Activated CD4-positive, alpha-beta memory T cell treated with anti-CD3 and anti-CD28 coated beads for 36 hours (primary cell): ENCODE results near the gene RSPRY1. TPM values are rescaled to one million over a fixed set of nuclear protein-coding genes. Genes with fewer than 3 reads are reported as not detected.

Experiments used
- CTCF ChIA-PET: fragments of 350-600 bp; sonication (Branson Sonifier 250); formaldehyde crosslinking; loops from one replicate; lab custom pipeline; 2021; ENCODE audit warnings: antibody characterized with exemption, inconsistent platforms; lab: Charles Lee
- POLR2A ChIA-PET: fragments of 350-600 bp; sonication (Branson Sonifier 250); formaldehyde crosslinking; loops from one replicate; lab custom pipeline; 2021; ENCODE audit warnings: antibody characterized with exemption; lab: Charles Lee
- DNase-seq: peaks from one replicate; pipeline ENCODE4 v3.0.0-alpha.2; 2020
- H3K27ac Mint-ChIP-seq: one replicate; pipeline ENCODE4 v1.8.0; 2021; ENCODE audit warnings: mixed read lengths
- H3K27me3 Mint-ChIP-seq: one replicate; pipeline ENCODE4 v1.8.0; 2021; ENCODE audit warnings: mixed read lengths
- H3K36me3 Mint-ChIP-seq: one replicate; pipeline ENCODE4 v1.8.0; 2021; ENCODE audit warnings: mixed read lengths
- H3K4me1 Mint-ChIP-seq: one replicate; pipeline ENCODE4 v1.8.0; 2021; ENCODE audit warnings: low read depth, mixed read lengths
- H3K4me3 Mint-ChIP-seq: one replicate; pipeline ENCODE4 v1.8.0; 2021; ENCODE audit warnings: mild to moderate bottlenecking, mixed read lengths
- H3K9me3 Mint-ChIP-seq: one replicate; pipeline ENCODE4 v1.8.0; 2021; ENCODE audit warnings: mixed read lengths
- intact Hi-C: fragments of 100-400 bp; cut with micrococcal nuclease; formaldehyde crosslinking; loops from one replicate; pipeline ENCODE4 v1.15.1; 2023
- total RNA-seq, 2 experiments: library from RNA; stranded (reverse); gene quantifications; one replicate each; pipeline ENCODE4 v1.2.3, GENCODE V29; 2021

RSPRY1 gene
- total RNA-seq, result 10 to 100 TPM; 31.5 to 33.3 TPM

- peak within 1 kb of the TSS; percentile 81 for H3K27ac Mint-ChIP-seq
- H3K4me1 Mint-ChIP-seq, result peaks cover 36% of the 10 kb centered on the region
- ChIA-PET POLR2A (interaction anchor here (0.6 to 1.4 kb wide), 5 partner anchors 17 to 276 kb away, joined by 3 read pairs; partner anchors contain the start of gene POLR2C), CTCF (interaction anchor here (0.6 to 0.9 kb wide), 3 partner anchors 12 to 222 kb away, joined by 3 to 5 read pairs (median 3); no protein-coding TSS in a partner anchor)
- DNase-seq, result peak; percentile 100
- peak within 1 kb of the TSS; percentile 92 for H3K4me3 Mint-ChIP-seq
- intact Hi-C loops, result loop anchor here (1.0 to 5.0 kb wide), 6 partner anchors 58 to 261 kb away; partner anchors contain the start of genes CIAPIN1 and COQ9
- no peaks in the 10 kb centered on the region for H3K9me3 Mint-ChIP-seq
- peaks cover 2% of the 10 kb centered on the region for H3K36me3 Mint-ChIP-seq
- no peaks in the 10 kb centered on the region for H3K27me3 Mint-ChIP-seq
Measured at GRCh38 chr16:57185945-57186871, at the start of gene RSPRY1, which contains the start of gene PSME3IP1. Gene RSPRY1, plus strand, starts transcription at chr16:57186329. Its CDS starts 18,330 bp downstream, at chr16:57204659. Gene PSME3IP1, minus strand, starts transcription at chr16:57186039. Its CDS starts 12,185 bp downstream, at chr16:57173854.

- Mint-ChIP-seq H3K27me3 (no peaks in the 10 kb centered on the region), H3K27ac (no peak overlapping the region), H3K36me3 (no peaks in the 10 kb centered on the region), H3K4me1 (peaks cover 49% of the 10 kb centered on the region), H3K4me3 (no peak overlapping the region), H3K9me3 (no peaks in the 10 kb centered on the region)
- no peak for DNase-seq
- CTCF ChIA-PET, result interaction anchor here (0.9 to 1.0 kb wide), 2 partner anchors 44 to 172 kb away, joined by 3 to 4 read pairs; partner anchors contain the start of gene CPNE2
- POLR2A ChIA-PET, result no interaction called here
- intact Hi-C loops, result no loop called here
Measured at GRCh38 chr16:57137043-57137442, 49.1 kb upstream of the RSPRY1 start.

- DNase-seq, result no peak
- Mint-ChIP-seq H3K9me3 (no peaks in the 10 kb centered on the region), H3K27ac (no peak overlapping the region), H3K4me1 (peaks cover 51% of the 10 kb centered on the region), H3K36me3 (no peaks in the 10 kb centered on the region), H3K4me3 (no peak overlapping the region), H3K27me3 (no peaks in the 10 kb centered on the region)
- intact Hi-C loops, result no loop called here
- POLR2A ChIA-PET, result no interaction called here
- CTCF ChIA-PET, result interaction anchor here (0.9 to 1.0 kb wide), 2 partner anchors 45 to 172 kb away, joined by 3 to 4 read pairs; partner anchors contain the start of gene CPNE2
Measured at GRCh38 chr16:57137566-57138273, 48.4 kb upstream of the RSPRY1 start.

GRCh38 chr16:57138281-57138935, 47.7 kb upstream of the RSPRY1 start:
- no peak overlapping the region for H3K27ac Mint-ChIP-seq
- no peak for DNase-seq

GRCh38 chr16:57140931-57141668, 45.0 kb upstream of the RSPRY1 start:
- H3K4me3 Mint-ChIP-seq, result no peak overlapping the region
- H3K4me1 Mint-ChIP-seq, result peaks cover 34% of the 10 kb centered on the region
- DNase-seq, result no peak
- H3K9me3 Mint-ChIP-seq, result no peaks in the 10 kb centered on the region
- no peaks in the 10 kb centered on the region for H3K36me3 Mint-ChIP-seq
- no peaks in the 10 kb centered on the region for H3K27me3 Mint-ChIP-seq
- no peak overlapping the region for H3K27ac Mint-ChIP-seq
- intact Hi-C loops, result no loop called here
- ChIA-PET CTCF (interaction anchor here (1.1 to 1.7 kb wide), 2 partner anchors 45 to 177 kb away, joined by 3 to 6 read pairs; no protein-coding TSS in a partner anchor), POLR2A (no interaction called here)

More at GRCh38 chr16:57138281-57138935, 47.7 kb upstream of the RSPRY1 start:
- no peaks in the 10 kb centered on the region for H3K36me3 Mint-ChIP-seq
- peaks cover 54% of the 10 kb centered on the region for H3K4me1 Mint-ChIP-seq
- intact Hi-C loops, result no loop called here
- no peaks in the 10 kb centered on the region for H3K9me3 Mint-ChIP-seq
- H3K4me3 Mint-ChIP-seq, result no peak overlapping the region
- no peaks in the 10 kb centered on the region for H3K27me3 Mint-ChIP-seq
- ChIA-PET POLR2A (no interaction called here), CTCF (no interaction called here)

- POLR2A ChIA-PET, result interaction anchor here (1.0 kb wide), 1 partner anchor 8 kb away, joined by 4 read pairs; no protein-coding TSS in a partner anchor
- peak; percentile 39 for DNase-seq
- CTCF ChIA-PET, result interaction anchor here (1.1 to 1.7 kb wide), 3 partner anchors 45 to 178 kb away, joined by 3 to 6 read pairs (median 5); no protein-coding TSS in a partner anchor
- Mint-ChIP-seq H3K27ac (peak overlapping the region; percentile 81), H3K4me1 (peaks cover 31% of the 10 kb centered on the region), H3K9me3 (no peaks in the 10 kb centered on the region), H3K4me3 (no peak overlapping the region), H3K27me3 (no peaks in the 10 kb centered on the region), H3K36me3 (no peaks in the 10 kb centered on the region)
- intact Hi-C loops, result loop anchor here (2.0 kb wide), 1 partner anchor 13 kb away; no protein-coding TSS in a partner anchor
Measured at GRCh38 chr16:57141822-57142631, 44.1 kb upstream of the RSPRY1 start.

GRCh38 chr16:57143149-57143921, 42.8 kb upstream of the RSPRY1 start:
- H3K27ac Mint-ChIP-seq, result no peak overlapping the region
- ChIA-PET POLR2A (interaction anchor here (1.0 kb wide), 2 partner anchors 9 to 17 kb away, joined by 3 to 4 read pairs; no protein-coding TSS in a partner anchor), CTCF (interaction anchor here (1.1 kb wide), 1 partner anchor 59 kb away, joined by 5 read pairs; no protein-coding TSS in a partner anchor)
- H3K9me3 Mint-ChIP-seq, result no peaks in the 10 kb centered on the region
- DNase-seq, result no peak
- peaks cover 31% of the 10 kb centered on the region for H3K4me1 Mint-ChIP-seq
- intact Hi-C loops, result loop anchor here (2.0 kb wide), 1 partner anchor 15 kb away; no protein-coding TSS in a partner anchor
- no peaks in the 10 kb centered on the region for H3K27me3 Mint-ChIP-seq
- H3K4me3 Mint-ChIP-seq, result no peak overlapping the region
- H3K36me3 Mint-ChIP-seq, result no peaks in the 10 kb centered on the region

- H3K27ac Mint-ChIP-seq, result no peak overlapping the region
- ChIA-PET POLR2A (no interaction called here), CTCF (interaction anchor here (1.0 kb wide), 1 partner anchor 51 kb away, joined by 4 read pairs; the partner anchor contains the start of gene CPNE2)
- intact Hi-C loops, result no loop called here
- no peak for DNase-seq
- no peaks in the 10 kb centered on the region for H3K27me3 Mint-ChIP-seq
- peaks cover 31% of the 10 kb centered on the region for H3K4me1 Mint-ChIP-seq
- no peak overlapping the region for H3K4me3 Mint-ChIP-seq
- no peaks in the 10 kb centered on the region for H3K36me3 Mint-ChIP-seq
- no peaks in the 10 kb centered on the region for H3K9me3 Mint-ChIP-seq
Measured at GRCh38 chr16:57144027-57144426, 42.1 kb upstream of the RSPRY1 start.

GRCh38 chr16:57145046-57146021, 40.8 kb upstream of the RSPRY1 start:
- CTCF ChIA-PET, result interaction anchor here (0.8 to 1.0 kb wide), 2 partner anchors 52 to 61 kb away, joined by 3 to 4 read pairs; partner anchors contain the start of gene CPNE2
- Mint-ChIP-seq H3K9me3 (no peaks in the 10 kb centered on the region), H3K36me3 (no peaks in the 10 kb centered on the region), H3K27ac (no peak overlapping the region), H3K4me3 (no peak overlapping the region), H3K27me3 (no peaks in the 10 kb centered on the region), H3K4me1 (peaks cover 27% of the 10 kb centered on the region)
- DNase-seq, result no peak
- intact Hi-C loops, result no loop called here
- POLR2A ChIA-PET, result no interaction called here
